ENCODE measurements around the gene TRIM17. TPM values are rescaled to one million over a fixed set of nuclear protein-coding genes. Genes with fewer than 3 reads are reported as not detected.

The TRIM17 gene
- total and polyA plus RNA-seq, 7 donors: 0.44 to 0.95 TPM; not detected in 5

- TF ChIP-seq EP300 (IDR thresholded peaks at IDR 0.05) (no peak), CTCF (IDR thresholded peaks at IDR 0.05) (no peak), POLR2AphosphoS5 (IDR thresholded peaks at IDR 0.05) (no peak), POLR2A (IDR thresholded peaks at IDR 0.05) (no peak)
- H3K9me3 ChIP-seq: no peaks in the 10 kb centered on the region
- H3K4me1 ChIP-seq: peaks cover 0 to 31% (median 26%) of the 10 kb centered on the region in 4 donors
- H3K36me3 ChIP-seq: no peaks in the 10 kb centered on the region
- H3K27ac ChIP-seq: peak overlapping the region in 1 of 4 donors; percentile 63
- H3K27me3 ChIP-seq: peaks cover 0 to 15% (median 0%) of the 10 kb centered on the region in 3 donors
- intact Hi-C loops (cut with DNase I): no loop called here
- 90 to 93% methylated on average over 31 of the region's 31 CpGs for WGBS, 2 donors
- no peak overlapping the region for H3K4me3 ChIP-seq
- DNase-seq: peak; percentile 62
Observed at GRCh38 chr1:228376651-228377631, 39.7 kb downstream of the TRIM17 start.

GRCh38 chr1:228376262-228376628, 40.4 kb downstream of the TRIM17 start:
- Histone ChIP-seq H3K4me3 (no peak overlapping the region), H3K27me3 (peaks cover 0 to 15% (median 0%) of the 10 kb centered on the region in 3 donors), H3K27ac (peak overlapping the region in 1 of 4 donors; percentile 74), H3K36me3 (no peaks in the 10 kb centered on the region), H3K4me1 (peaks cover 0 to 31% (median 26%) of the 10 kb centered on the region in 4 donors), H3K9me3 (no peaks in the 10 kb centered on the region)
- no peak for DNase-seq
- intact Hi-C loops (cut with DNase I): no loop called here
- no peak for TF ChIP-seq EP300 (IDR thresholded peaks at IDR 0.05)
- TF ChIP-seq CTCF (IDR thresholded peaks at IDR 0.05): no peak
- TF ChIP-seq POLR2AphosphoS5 (IDR thresholded peaks at IDR 0.05): no peak
- no peak for TF ChIP-seq POLR2A (IDR thresholded peaks at IDR 0.05)
- WGBS, 2 donors: 88 to 91% methylated on average over 3 of the region's 3 CpGs

GRCh38 chr1:228375578-228376261, 40.9 kb downstream of the TRIM17 start:
- H3K4me1 ChIP-seq: peaks cover 0 to 31% (median 26%) of the 10 kb centered on the region in 4 donors
- intact Hi-C loops (cut with DNase I): no loop called here
- peaks cover 0 to 15% (median 0%) of the 10 kb centered on the region in 3 donors for H3K27me3 ChIP-seq
- H3K4me3 ChIP-seq: no peak overlapping the region
- TF ChIP-seq POLR2AphosphoS5 (IDR thresholded peaks at IDR 0.05) (no peak), EP300 (IDR thresholded peaks at IDR 0.05) (no peak), CTCF (IDR thresholded peaks at IDR 0.05) (no peak), POLR2A (IDR thresholded peaks at IDR 0.05) (no peak)
- H3K9me3 ChIP-seq: no peaks in the 10 kb centered on the region
- peak; percentile 61 for DNase-seq
- WGBS, 2 donors: 95% methylated on average over 22 of the region's 22 CpGs
- no peaks in the 10 kb centered on the region for H3K36me3 ChIP-seq
- peak overlapping the region; percentile 51 to 74 (median 70) for H3K27ac ChIP-seq

DNA sequence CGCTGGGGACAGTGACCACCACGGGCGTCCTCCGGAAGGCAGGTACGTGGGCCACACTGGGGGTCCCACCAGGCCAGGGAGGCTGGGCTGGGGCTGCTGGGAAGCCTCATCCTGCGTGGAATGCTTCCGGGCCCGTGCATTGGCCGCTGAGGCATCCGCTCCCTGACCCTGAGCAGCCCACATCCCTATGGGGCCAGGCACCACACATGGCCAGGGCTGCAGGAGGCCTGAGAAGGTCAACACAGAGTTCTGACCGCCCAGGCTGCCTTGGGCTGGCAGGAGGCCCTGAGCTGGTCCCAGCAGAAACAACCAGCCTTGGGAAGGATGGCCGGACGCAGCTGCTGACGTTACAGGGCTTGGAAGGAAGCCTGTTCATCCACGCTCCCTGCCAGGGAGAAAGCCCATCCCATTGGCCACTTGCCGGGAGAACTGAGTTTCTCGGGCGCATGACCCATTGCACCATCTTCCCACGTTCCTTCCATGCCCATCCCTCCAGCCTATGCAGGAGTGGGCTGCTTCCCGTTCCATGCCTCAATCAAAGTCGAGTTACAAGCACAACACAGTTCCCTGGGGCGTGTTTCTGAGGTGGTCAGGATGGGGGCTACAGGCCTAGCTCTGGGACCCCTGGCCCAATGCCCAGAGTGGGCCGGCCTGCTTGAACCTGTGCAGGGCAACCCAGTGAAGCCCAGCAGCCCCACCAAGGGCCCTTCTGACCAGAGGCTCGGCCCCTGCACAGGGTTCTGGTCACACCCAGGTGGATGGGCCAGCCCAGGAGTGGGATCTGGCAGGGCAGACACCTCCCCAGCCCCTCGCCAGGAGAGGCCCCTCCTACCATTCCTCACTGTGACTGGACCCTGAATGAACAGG, 41.7 kb downstream of the TRIM17 start:
- DNase-seq: peak; percentile 95
- no peaks in the 10 kb centered on the region for H3K9me3 ChIP-seq
- no peak overlapping the region for H3K4me3 ChIP-seq
- intact Hi-C loops (cut with DNase I): no loop called here
- H3K4me1 ChIP-seq: peaks cover 0 to 31% (median 26%) of the 10 kb centered on the region in 4 donors
- no peaks in the 10 kb centered on the region for H3K36me3 ChIP-seq
- peak overlapping the region; percentile 60 to 74 (median 70) for H3K27ac ChIP-seq
- peaks cover 0 to 15% (median 0%) of the 10 kb centered on the region in 3 donors for H3K27me3 ChIP-seq
- WGBS, 2 donors: 78 to 81% methylated on average over 25 of the region's 25 CpGs
- TF ChIP-seq POLR2A (IDR thresholded peaks at IDR 0.05) (no peak), EP300 (IDR thresholded peaks at IDR 0.05) (peak in 2 of 4 donors; percentile 15 to 91), POLR2AphosphoS5 (IDR thresholded peaks at IDR 0.05) (peak in 3 of 4 donors; percentile 10 to 84 (median 33))
